MG63 (cell line): ENCODE measurements around the gene DNAAF2. TPM values are rescaled to one million over a fixed set of nuclear protein-coding genes. Genes with fewer than 3 reads are reported as not detected.

ENCODE experiments used
- total RNA-seq: library from RNA; depleted of rRNA; stranded (reverse); fragments of >200 nt; shearing (Covaris generic); gene quantifications from 2 replicates; pipeline ENCODE4 v1.2.3, GENCODE V29; 2014; ENCODE audit warnings: low replicate concordance; rRNA removed

DNAAF2 gene
- total RNA-seq, 1 experiment from 2014 or later, result 9.2 TPM

Other genes with a start within 250 kb of the DNAAF2 start
- 1,690 and 2,087 TPM in 2 replicates for gene RPS29, start 48.9 kb downstream of the DNAAF2 start, total RNA-seq
- 33.3 and 51.5 TPM in 2 replicates for gene LRR1, start 36.3 kb downstream of the DNAAF2 start, total RNA-seq
- gene RPL36AL, start 14.6 kb downstream of the DNAAF2 start, total RNA-seq, result 110 and 159 TPM in 2 replicates
- gene MGAT2, start 14.4 kb downstream of the DNAAF2 start, total RNA-seq, result 39.1 and 42.2 TPM in 2 replicates
- gene POLE2, start 53.0 kb upstream of the DNAAF2 start, total RNA-seq, result 14.3 and 75.1 TPM in 2 replicates
- gene KLHDC1, start 57.9 kb upstream of the DNAAF2 start, total RNA-seq, result 0.56 TPM in 1 of 2 replicates, not detected in the other
- gene KLHDC2, start 132.9 kb upstream of the DNAAF2 start, total RNA-seq, result 24.1 and 32.0 TPM in 2 replicates
- gene NEMF, start 217.5 kb upstream of the DNAAF2 start, total RNA-seq, result 30.0 and 50.6 TPM in 2 replicates